Colonic mucosa (tissue), 4 donors: ENCODE data around the gene CACNG4. TPM values are rescaled to one million over a fixed set of nuclear protein-coding genes. Genes with fewer than 3 reads are reported as not detected.
A peak's percentile ranks its signal among the peaks of the same experiment; 100 is the strongest.

ENCODE experiments used
- DNase-seq: peaks from one replicate; pipeline ENCODE4 v3.0.0-alpha.2; 2020
- H3K27ac ChIP-seq: fragments of 200-600 bp; one replicate; pipeline ENCODE4 v1.8.0; 2021
- H3K27me3 ChIP-seq: fragments of 200-600 bp; one replicate; pipeline ENCODE4 v1.8.0; 2021
- H3K36me3 ChIP-seq: fragments of 200-600 bp; one replicate; pipeline ENCODE4 v1.8.0; 2021
- H3K4me1 ChIP-seq: fragments of 200-600 bp; one replicate; pipeline ENCODE4 v1.8.0; 2021; ENCODE audit warnings: mild to moderate bottlenecking
- H3K4me3 ChIP-seq: fragments of 200-600 bp; one replicate; pipeline ENCODE4 v1.8.0; 2021
- H3K9ac ChIP-seq, 2 donors: one replicate each; pipeline ENCODE4 v1.7.0; 2013; ENCODE audit warnings: control low read depth in 2 of 2, low read depth in 2 of 2, low read length in 2 of 2
- H3K9me3 ChIP-seq: fragments of 200-600 bp; one replicate; pipeline ENCODE4 v1.8.0; 2021
- CTCF ChIP-seq: fragments of 200-600 bp; IDR thresholded peaks from one replicate; pipeline ENCODE4 v1.8.0; 2022; ENCODE audit warnings: antibody characterized with exemption, mild to moderate bottlenecking
- intact Hi-C: fragments of 100-400 bp; cut with DNase I; formaldehyde crosslinking; loops from one replicate; pipeline ENCODE4 v1.14.1; 2022
- total RNA-seq, 2 donors: library from RNA; stranded (reverse); fragmentation: NEBNext Ultra II Directional in 1 of 2; extraction: Animal tissue kit (Norgen Biotek cat#: 25700) in 1 of 2; gene quantifications; one replicate each; pipeline ENCODE4 v1.2.1, GENCODE V29; 2021
- donor health status: healthy.
- donor health status: DM: no; HTN: no; CAD: no.
- donor health status: DM: no; HTN: no; CAD: no.

Gene CACNG4
- total RNA-seq, 2 donors from 2014 or later, result 0.20 to 0.35 TPM

DNA sequence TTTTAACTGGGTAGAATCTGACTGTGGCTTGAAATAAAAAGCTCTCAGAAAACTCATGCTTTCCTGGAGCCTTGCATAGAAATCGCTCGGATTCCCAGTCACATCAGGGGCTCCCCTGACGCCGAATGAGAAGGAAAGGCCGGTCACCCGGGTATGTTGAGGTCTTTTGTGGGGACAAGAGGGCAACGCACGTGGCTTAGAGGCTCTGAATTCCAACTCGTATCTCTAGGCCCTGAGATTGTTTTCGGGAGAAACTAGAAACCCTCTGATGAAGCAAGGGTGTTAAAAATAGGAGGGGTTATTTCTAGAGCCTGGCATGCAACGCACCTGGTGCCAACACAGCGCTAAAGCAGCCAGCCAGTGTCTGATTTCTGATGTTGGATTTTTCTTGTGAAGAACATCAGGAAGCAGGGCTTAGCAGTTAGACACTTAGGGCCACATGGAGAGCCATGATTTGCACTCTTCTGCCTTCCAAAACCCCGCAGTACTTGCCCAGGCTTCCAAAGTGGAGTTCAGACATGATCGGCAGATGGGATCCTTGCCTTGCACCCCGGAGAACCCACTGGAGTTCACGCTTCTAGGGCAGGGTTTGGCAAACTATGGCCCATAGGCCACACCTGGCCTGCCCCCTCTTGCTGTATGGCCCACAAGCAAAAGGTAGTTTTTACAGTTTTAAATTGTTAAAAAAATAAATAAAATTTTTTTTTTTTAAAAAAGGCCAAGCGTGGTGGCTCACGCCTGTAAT, 92.4 kb downstream of the CACNG4 start:
- no peak for DNase-seq
- no peak for TF ChIP-seq CTCF
- no peak overlapping the region for H3K4me3 ChIP-seq

DNA sequence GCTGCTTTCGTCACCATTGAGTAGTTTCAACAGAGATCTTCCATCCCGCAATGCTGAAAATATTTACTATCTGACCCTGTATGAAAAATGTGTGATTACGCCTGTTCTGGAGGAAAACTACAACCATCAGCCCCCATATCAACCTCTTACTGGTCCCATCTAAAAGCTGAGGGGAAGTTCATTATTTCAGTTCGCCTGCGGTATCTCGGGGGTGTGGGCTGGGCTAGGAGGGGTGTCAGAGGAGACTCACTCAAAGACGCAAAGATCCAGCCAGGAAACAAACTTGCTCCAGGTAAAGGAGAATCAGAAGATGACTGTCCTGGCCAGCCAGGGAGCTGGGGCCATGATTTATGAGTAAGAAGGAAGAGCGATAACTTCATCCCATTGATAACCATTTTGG, 93.5 kb downstream of the CACNG4 start:
- no peak overlapping the region for H3K9ac ChIP-seq
- intact Hi-C loops, result no loop called here
- H3K36me3 ChIP-seq, result no peaks in the 10 kb centered on the region
- peaks cover 10% of the 10 kb centered on the region for H3K4me1 ChIP-seq
- H3K27me3 ChIP-seq, result no peaks in the 10 kb centered on the region
- no peak overlapping the region for H3K27ac ChIP-seq
- TF ChIP-seq CTCF, result no peak
- peak; percentile 11 for DNase-seq
- H3K9me3 ChIP-seq, result no peaks in the 10 kb centered on the region
- H3K4me3 ChIP-seq, result no peak overlapping the region

More for the DNA sequence above, 92.4 kb downstream of the CACNG4 start:
- peak overlapping the region; percentile 60 for H3K27ac ChIP-seq
- H3K36me3 ChIP-seq, result no peaks in the 10 kb centered on the region
- no peaks in the 10 kb centered on the region for H3K27me3 ChIP-seq
- intact Hi-C loops, result no loop called here
- no peaks in the 10 kb centered on the region for H3K9me3 ChIP-seq
- H3K9ac ChIP-seq, result peak overlapping the region in 1 of 2 donors; percentile 40
- peaks cover 10% of the 10 kb centered on the region for H3K4me1 ChIP-seq

GRCh38 chr17:67059372-67059771, 94.9 kb downstream of the CACNG4 start:
- Histone ChIP-seq H3K9ac (no peak overlapping the region), H3K27me3 (no peaks in the 10 kb centered on the region), H3K36me3 (no peaks in the 10 kb centered on the region), H3K4me1 (peaks cover 10% of the 10 kb centered on the region), H3K9me3 (no peaks in the 10 kb centered on the region), H3K4me3 (no peak overlapping the region), H3K27ac (no peak overlapping the region)
- no peak for DNase-seq
- TF ChIP-seq CTCF, result no peak
- intact Hi-C loops, result no loop called here

DNA sequence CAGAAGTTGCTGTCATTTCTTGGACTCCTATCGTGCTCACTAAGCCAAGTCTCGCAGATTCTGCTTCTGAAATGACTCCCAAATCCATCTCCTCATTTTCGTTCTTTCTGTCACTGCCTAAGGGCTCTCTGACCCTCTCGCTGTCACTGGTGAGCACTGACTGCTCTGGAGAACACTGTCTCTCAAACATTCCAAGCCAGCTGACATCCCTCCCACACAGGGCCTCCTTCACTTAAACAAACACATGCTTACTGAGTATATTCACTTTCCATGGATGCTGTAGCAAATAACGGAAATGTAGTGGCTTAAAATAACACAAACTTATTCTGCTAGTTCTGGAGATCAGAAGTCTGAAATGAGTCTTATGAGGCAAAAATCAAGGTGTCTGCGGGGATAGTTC, 98.6 kb downstream of the CACNG4 start:
- Histone ChIP-seq H3K9ac (no peak overlapping the region), H3K9me3 (no peaks in the 10 kb centered on the region), H3K4me1 (no peaks in the 10 kb centered on the region), H3K27ac (no peak overlapping the region), H3K36me3 (no peaks in the 10 kb centered on the region), H3K4me3 (no peak overlapping the region), H3K27me3 (no peaks in the 10 kb centered on the region)
- TF ChIP-seq CTCF, result no peak
- intact Hi-C loops, result no loop called here
- no peak for DNase-seq

- H3K27ac ChIP-seq, result no peak overlapping the region
- no peaks in the 10 kb centered on the region for H3K4me1 ChIP-seq
- no peaks in the 10 kb centered on the region for H3K27me3 ChIP-seq
- no peak for DNase-seq
- no peaks in the 10 kb centered on the region for H3K9me3 ChIP-seq
- intact Hi-C loops, result no loop called here
- no peaks in the 10 kb centered on the region for H3K36me3 ChIP-seq
- H3K9ac ChIP-seq, result no peak overlapping the region
- H3K4me3 ChIP-seq, result no peak overlapping the region
- TF ChIP-seq CTCF, result no peak
Measured at GRCh38 chr17:67066717-67067116, 102.2 kb downstream of the CACNG4 start.
